ENCODE measurements around the gene GNG7. TPM values are rescaled to one million over a fixed set of nuclear protein-coding genes. Genes with fewer than 3 reads are reported as not detected.

Gene GNG7
- 0.38 and 0.47 TPM in 2 replicates for total RNA-seq (2014; rRNA removed; shearing (Covaris generic); ENCODE audit: low replicate concordance)

GRCh38 chr19:2702170-2703076 lies at the start of gene GNG7:
Gene GNG7 (minus strand): TSS chr19:2702694. CDS start chr19:2520688, 182,006 bp downstream.
- peak; percentile 31 for DNase-seq (ENCODE audit: low read depth)
- in situ Hi-C loops (cut with HindIII; ENCODE audit: low pct_unique_long_range_greater_than_20kb, low sequenced_read_pairs): no loop called here

DNA sequence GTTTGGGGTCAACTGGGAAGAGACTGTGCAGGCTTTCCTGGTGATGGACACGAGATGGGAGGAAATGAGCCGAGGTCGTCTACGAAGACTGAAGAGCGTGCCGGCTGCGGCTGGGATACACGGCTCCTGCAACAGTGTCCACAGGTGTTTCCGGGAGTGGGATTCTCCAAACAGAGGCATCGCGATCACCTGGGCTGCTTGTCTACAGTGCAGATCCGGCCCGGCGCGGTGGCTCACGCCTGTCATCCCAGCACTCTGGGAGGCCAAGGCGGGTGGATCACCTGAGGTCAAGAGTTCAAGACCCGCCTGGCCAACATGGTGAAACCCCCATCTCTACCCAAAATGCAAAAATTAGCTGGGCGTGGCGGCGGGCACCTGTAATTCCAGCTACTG lies 48.9 kb upstream of the GNG7 start:
- DNase-seq (ENCODE audit: low read depth): no peak
- in situ Hi-C loops (cut with HindIII; ENCODE audit: low pct_unique_long_range_greater_than_20kb, low sequenced_read_pairs): no loop called here

DNA sequence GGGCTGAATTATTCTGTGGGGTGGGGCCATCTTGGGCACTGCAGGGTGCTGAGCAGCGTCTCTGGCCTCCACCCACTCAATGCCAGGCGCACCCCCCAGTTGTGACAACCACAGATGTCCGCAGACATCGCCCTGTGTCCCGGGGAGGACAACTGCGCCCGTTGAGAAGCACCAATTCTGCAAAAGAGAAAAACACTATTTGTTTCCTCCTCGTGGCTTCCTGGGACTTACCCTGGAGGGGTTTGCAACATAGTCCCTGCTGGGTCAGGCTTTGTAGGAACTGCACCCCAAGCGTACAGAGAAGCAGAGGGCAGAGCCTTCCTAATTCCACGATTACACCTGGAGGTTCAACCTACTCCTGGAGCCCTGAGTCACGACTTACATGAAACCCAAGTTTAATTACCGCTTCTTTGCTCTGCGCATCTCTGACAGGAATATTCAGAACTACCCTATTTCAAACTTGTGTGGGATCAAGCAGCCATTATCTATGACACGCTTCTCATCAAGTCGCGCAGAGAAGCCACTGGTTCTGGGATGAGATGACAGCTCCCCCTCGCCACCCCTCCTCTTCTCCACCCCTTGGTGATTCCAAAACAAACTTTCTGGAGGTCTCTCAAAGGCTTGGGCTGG lies 48.4 kb upstream of the GNG7 start:
- in situ Hi-C loops (cut with HindIII; ENCODE audit: low pct_unique_long_range_greater_than_20kb, low sequenced_read_pairs): no loop called here
- no peak for DNase-seq (ENCODE audit: low read depth)

- in situ Hi-C loops (cut with HindIII; ENCODE audit: low pct_unique_long_range_greater_than_20kb, low sequenced_read_pairs): no loop called here
- no peak for DNase-seq (ENCODE audit: low read depth)
Observed at GRCh38 chr19:2747349-2747748, 44.9 kb upstream of the GNG7 start.

- in situ Hi-C loops (cut with HindIII; ENCODE audit: low pct_unique_long_range_greater_than_20kb, low sequenced_read_pairs): no loop called here
Observed at GRCh38 chr19:2744113-2744512, 41.6 kb upstream of the GNG7 start.

GRCh38 chr19:2743099-2743498 lies 40.6 kb upstream of the GNG7 start:
- no peak for DNase-seq (ENCODE audit: low read depth)
- in situ Hi-C loops (cut with HindIII; ENCODE audit: low pct_unique_long_range_greater_than_20kb, low sequenced_read_pairs): no loop called here

More at GRCh38 chr19:2744113-2744512, 41.6 kb upstream of the GNG7 start:
- no peak for DNase-seq (ENCODE audit: low read depth)

DNA sequence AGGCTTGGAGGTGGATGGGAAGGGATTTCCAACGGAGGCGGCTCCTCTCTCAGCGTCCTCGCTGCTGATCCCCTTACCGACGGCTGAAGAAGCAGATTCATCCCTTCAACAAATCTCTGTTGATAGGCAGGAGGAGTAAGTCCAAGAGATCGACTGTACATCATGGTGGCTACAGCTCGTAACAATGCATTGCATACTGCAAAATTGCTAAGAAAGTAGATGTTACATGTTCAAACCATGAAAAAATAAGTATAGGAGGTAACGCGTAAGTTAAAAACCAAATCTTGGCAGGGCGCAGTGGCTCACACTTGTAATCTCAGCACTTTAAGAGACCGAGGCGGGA lies 37.8 kb upstream of the GNG7 start:
- DNase-seq (ENCODE audit: low read depth): no peak
- in situ Hi-C loops (cut with HindIII; ENCODE audit: low pct_unique_long_range_greater_than_20kb, low sequenced_read_pairs): no loop called here

GRCh38 chr19:2739602-2740313 lies 37.3 kb upstream of the GNG7 start, which contains the start of gene SLC39A3:
Gene SLC39A3 (minus strand): TSS chr19:2740017. CDS start chr19:2737257, 2,760 bp downstream.
- peak; percentile 93 for DNase-seq (ENCODE audit: low read depth)
- in situ Hi-C loops (cut with HindIII; ENCODE audit: low pct_unique_long_range_greater_than_20kb, low sequenced_read_pairs): no loop called here

GRCh38 chr19:2736550-2737190 lies 34.2 kb upstream of the GNG7 start:
- no peak for DNase-seq (ENCODE audit: low read depth)
- in situ Hi-C loops (cut with HindIII; ENCODE audit: low pct_unique_long_range_greater_than_20kb, low sequenced_read_pairs): no loop called here

DNA sequence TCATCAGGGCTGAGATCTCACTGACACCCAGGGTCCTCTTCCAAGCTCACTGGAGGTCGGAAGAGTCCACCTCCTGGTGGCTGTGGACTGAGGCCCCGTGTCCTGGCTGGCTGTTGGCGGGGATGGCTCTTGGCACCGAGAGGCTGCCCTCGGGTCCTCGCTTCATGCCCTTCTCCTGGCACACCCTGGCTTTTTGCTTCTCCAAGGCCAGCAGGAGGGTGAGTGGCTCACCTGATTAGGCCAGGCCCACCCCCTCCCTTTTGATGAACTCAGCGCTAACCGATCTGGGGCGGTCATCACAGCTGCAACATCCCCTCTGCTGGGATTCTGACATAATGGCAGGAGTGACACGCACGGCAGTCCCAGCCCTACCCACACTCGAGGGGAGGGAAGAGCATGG lies 32.9 kb upstream of the GNG7 start:
- in situ Hi-C loops (cut with HindIII; ENCODE audit: low pct_unique_long_range_greater_than_20kb, low sequenced_read_pairs): no loop called here

DNA sequence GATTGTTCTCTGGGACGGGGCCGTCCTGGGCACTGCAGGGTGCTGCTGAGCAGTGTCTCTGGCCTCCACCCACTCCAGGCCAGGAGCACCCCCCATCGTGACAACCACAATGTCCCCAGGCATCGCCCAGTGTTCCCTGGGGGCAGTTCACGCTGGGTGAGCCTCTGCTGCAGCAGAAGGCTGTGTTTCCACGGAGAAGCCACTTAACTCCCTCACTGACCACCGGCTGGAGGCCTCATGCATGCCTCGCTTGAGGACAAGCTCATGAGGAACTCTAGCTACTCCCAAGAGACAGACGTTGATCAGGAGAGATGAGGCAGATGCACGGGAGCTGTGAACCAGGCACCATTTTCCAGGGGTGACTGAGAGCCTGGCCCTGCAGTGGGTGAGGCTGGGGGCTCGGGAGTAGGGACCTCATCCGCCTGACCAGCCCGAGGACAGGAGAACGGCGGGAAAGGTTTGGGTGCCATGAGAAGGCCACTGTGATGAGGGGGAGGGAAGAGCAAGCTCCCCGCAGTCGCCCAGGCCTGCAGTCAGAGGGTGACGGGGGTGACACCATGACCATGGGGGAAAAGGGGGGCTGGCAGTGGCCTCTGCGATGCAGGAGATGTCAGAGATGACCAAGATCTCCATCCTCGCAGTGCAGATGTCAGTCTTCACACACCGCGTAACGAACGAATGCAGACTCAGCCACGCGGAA lies 32.2 kb upstream of the GNG7 start:
- no peak for DNase-seq (ENCODE audit: low read depth)
- in situ Hi-C loops (cut with HindIII; ENCODE audit: low pct_unique_long_range_greater_than_20kb, low sequenced_read_pairs): no loop called here

More for the DNA sequence above, 32.9 kb upstream of the GNG7 start:
- DNase-seq (ENCODE audit: low read depth): no peak

DNA sequence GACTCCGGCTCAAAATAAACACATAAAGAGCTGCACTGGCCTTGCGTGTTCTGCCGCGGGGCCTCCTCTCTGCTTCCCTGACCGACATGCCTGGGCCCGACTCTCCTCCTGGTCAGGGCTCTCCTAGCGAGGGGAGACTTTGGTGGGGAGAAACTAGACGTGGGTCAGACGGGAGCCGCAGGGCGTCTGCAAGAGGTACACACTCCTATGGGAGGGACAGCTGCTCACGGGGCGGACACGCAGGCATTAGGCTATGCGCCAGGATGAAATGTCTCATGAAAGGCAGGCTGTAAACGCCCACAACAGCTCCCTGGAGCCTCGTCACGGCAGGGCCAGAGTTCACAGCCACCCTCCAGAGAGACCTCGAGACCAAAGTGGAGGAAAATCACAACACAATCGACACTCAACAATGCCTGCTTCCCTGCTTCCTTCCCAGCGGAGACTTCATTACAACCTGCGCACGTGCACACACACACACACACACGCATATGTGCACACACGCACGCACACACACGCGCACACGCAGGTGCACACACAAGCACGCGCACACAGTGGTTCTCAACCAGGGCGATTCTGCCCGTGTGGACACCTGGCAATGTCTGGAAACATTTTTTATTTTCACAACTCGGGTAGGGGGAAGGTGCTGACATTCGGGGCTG lies 31.6 kb upstream of the GNG7 start:
- in situ Hi-C loops (cut with HindIII; ENCODE audit: low pct_unique_long_range_greater_than_20kb, low sequenced_read_pairs): no loop called here
- DNase-seq (ENCODE audit: low read depth): no peak

DNA sequence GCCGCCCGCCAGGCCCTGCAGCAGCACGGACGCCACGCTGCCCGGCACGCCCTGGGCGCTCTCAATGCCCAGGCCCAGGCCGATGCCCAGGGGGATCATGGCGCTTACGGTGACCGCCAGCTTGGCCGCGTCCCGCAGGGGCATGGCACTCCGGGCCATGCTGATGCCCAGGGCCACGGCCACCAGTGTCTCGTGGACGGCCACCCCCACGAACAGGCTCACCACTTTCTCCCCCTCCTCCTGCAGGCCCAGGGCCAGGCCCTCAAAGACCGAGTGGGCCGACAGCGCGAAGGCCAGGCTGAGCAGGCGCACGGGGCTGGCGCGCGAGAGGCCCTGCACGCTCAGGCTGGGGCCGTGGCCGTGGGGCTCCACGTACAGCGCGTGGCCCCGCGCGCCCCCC lies 30.4 kb upstream of the GNG7 start:
- no peak for DNase-seq (ENCODE audit: low read depth)
- in situ Hi-C loops (cut with HindIII; ENCODE audit: low pct_unique_long_range_greater_than_20kb, low sequenced_read_pairs): no loop called here

- in situ Hi-C loops (cut with HindIII; ENCODE audit: low pct_unique_long_range_greater_than_20kb, low sequenced_read_pairs): no loop called here
- no peak for DNase-seq (ENCODE audit: low read depth)
Observed at GRCh38 chr19:2732157-2732725, 29.7 kb upstream of the GNG7 start.

- in situ Hi-C loops (cut with HindIII; ENCODE audit: low pct_unique_long_range_greater_than_20kb, low sequenced_read_pairs): no loop called here
- DNase-seq (ENCODE audit: low read depth): no peak
Observed at GRCh38 chr19:2731181-2731995, 28.9 kb upstream of the GNG7 start.
